ENCODE measurements around the gene CDCA4.

The CDCA4 gene

GRCh38 chr14:104972301-104973134, 48.4 kb downstream of the CDCA4 start:
- DNase-seq: no peak

DNA sequence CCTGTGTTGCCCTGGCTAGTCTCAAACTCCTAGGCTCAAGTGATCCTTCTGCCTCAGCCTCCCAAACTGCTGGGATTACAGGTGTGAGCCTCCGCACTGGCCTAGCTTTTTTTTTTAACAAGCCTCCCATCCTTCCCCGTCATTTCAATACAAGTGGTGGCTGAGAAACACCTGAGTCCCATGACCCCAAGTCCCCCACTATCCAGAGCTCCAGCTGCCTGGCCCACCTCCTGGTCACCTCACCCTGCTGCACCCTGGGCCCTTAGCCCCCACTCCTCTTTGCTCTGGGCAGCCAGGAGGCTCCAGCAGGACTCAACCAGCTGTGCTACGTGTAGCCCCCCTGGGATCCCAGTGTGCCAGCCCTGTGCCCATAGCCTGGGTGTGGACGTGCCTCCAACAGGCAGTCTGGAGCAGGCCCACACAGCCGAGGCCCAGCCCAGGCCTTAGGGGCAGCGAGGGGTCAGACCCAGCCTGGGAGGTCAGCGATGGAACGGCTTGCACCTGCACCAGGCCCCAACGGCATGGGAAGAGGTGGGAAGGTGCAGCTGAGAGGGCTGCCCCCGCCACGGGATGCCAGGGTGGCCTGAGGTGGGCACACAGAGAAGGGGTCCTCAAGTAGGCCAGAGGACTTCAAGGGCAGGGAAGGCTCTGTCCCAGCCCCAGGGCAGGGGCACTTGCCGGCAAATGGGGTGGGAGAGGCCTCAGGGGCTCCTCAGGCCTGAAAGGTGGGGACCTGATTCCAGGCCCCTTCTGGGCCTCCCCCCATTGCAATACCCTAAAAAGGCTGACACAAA, 49.2 kb downstream of the CDCA4 start:
- DNase-seq: no peak

DNA sequence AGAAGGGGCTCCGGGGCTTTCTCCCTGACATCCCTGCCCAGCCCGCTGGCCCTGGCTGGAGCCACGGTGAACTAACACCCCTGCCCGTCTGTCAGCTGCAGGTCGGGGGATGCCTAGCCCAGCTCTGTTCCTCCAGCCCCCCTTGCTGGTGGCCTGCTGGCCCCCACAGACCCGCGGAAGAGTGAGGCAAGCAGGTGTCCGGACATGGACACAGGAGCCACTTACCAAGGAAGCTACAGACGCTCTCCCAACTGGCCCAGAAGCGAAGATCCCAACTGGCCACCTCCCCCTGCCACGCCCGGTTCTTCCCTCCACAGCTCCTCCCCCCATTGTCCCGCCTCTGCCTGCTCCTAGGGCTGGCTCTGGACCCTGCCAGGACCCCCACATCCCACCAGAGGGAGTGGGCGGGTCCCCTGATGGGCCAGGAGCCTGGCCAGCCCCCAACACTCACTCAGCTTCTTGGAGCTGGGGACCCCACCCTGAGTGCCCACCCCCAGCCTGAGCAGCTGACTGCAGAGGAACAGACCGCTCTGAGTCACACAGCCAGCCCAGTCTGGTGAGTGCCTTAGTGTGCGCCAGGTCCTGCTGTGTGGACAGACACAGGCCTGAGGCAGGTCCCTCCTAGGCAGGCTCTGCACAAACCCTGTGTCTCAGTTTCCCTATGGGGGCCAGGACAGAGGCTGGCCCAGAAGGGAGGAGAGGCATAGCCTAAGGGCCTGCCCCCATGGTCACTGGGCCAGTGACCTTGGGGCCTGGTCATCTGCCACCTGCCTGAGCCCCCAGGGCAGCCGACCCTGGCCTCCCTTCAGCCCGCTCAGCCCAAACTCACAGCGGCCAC, 50.4 kb downstream of the CDCA4 start:
- no peak for DNase-seq

DNA sequence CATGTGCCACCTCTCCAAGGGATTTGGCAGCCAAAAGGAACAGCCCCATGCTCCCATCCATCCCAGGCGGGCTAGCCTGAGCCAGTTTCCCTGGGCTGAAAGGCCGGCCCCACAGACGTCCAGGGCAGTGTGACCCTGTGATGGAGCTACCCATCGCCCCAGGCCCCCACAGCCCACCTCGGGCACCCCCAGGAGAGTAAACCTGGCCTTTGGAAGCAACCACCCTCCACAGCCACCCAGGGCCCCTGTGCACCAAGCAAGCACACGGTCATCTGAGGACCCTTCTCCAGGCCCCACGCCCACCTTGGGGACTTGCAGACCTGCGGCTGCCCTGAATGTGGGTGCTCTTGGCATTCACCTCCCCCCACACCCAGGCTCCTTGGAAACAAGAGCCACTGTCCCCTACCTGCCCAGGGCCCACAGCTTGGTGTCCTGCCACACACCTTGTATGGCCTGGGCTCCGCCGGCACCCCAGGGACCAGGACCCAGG, 51.1 kb downstream of the CDCA4 start:
- no peak for DNase-seq

- no peak for DNase-seq
These were observed 52.1 kb downstream of the CDCA4 start for GRCh38 chr14:104968541-104969401.

GRCh38 chr14:104968153-104968527, 52.7 kb downstream of the CDCA4 start:
- DNase-seq: no peak

GRCh38 chr14:104967386-104968152, 53.3 kb downstream of the CDCA4 start:
- no peak for DNase-seq

GRCh38 chr14:104966981-104967385, 53.9 kb downstream of the CDCA4 start:
- DNase-seq: no peak

DNA sequence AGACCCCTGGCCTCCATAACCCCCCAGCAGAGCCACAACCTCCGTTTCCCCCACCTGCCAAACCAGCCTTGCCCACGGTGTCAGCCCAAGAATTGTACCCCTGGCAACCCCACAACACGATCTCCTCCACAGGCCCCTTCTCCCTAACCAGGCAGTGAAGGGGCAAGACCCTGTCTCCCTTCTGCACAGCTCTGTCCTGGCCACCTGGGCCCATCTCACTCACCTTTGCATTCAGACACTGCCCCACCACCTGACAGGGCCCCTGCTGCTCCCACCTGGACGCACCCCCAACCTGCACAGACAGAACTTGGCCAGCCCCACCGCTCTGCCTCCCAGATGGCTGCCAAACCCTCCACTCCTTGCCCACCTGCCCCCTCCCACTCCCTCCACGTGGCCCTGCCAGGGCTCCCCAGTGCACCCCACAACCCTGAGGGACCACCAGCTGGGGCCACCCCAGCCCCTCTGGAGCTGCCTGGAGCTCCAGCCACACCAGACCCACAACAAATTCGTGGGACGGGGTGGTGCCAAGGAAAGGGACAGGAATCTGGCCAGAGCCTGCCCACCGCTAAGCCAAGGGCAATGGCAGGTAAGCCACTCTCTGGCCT, 54.5 kb downstream of the CDCA4 start:
- DNase-seq: no peak

- DNase-seq: no peak
These were observed 55.2 kb downstream of the CDCA4 start for GRCh38 chr14:104965561-104966231.

DNA sequence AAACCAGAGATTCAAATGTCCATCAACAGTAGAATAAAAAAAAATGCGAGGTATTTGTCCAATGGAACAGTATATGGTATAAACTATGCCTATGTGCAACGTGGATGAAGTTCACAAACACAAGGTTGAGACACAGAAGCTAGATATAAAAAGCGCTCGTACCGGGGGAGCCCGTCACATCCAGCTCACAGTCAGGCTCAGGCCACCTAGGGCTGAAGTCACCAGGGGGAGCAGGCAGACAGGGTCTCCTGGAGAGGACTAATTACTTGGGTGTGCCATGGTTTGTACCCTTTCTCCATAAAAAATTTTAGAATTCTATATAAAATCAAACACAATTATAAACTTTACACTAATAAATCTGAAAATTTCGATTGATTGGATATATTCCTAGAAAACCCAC, 56.3 kb downstream of the CDCA4 start:
- no peak for DNase-seq

All from KG1 (cell line).